WTC11 (cell line): ENCODE data around the gene CALU. TPM values are rescaled to one million over a fixed set of nuclear protein-coding genes. Genes with fewer than 3 reads are reported as not detected.

ENCODE experiments used
- ATAC-seq: fragments of 200-7000 bp; cut with Tn5 transposase; 2 replicates; pipeline ENCODE4 v1.10.0; 2021; ENCODE audit warnings: mild to moderate bottlenecking, moderate library complexity
- CTCF ChIA-PET: fragments of 300-600 bp; sonication (Branson Sonifier 250); formaldehyde crosslinking; loops from one replicate; lab custom pipeline; 2021; ENCODE audit warnings: antibody characterized with exemption; lab: Charles Lee
- POLR2A ChIA-PET: fragments of 350-600 bp; sonication (Branson Sonifier 250); formaldehyde crosslinking; loops from one replicate; lab custom pipeline; 2021; ENCODE audit warnings: antibody characterized with exemption; lab: Charles Lee
- DNase-seq: peaks from one replicate; pipeline ENCODE4 v3.0.0; 2021; ENCODE audit warnings: low spot score
- H3K27ac Mint-ChIP-seq: 2 replicates; pipeline ENCODE4 v1.8.0; 2021; ENCODE audit warnings: mixed read lengths
- H3K27me3 Mint-ChIP-seq: 2 replicates; pipeline ENCODE4 v1.8.0; 2021; ENCODE audit warnings: low read depth, mild to moderate bottlenecking, moderate library complexity, mixed read lengths
- H3K36me3 Mint-ChIP-seq: 2 replicates; pipeline ENCODE4 v1.8.0; 2021; ENCODE audit warnings: mixed read lengths
- H3K4me1 Mint-ChIP-seq: 2 replicates; pipeline ENCODE4 v1.8.0; 2022; ENCODE audit warnings: mixed read lengths
- H3K4me3 Mint-ChIP-seq: 2 replicates; pipeline ENCODE4 v1.8.0; 2021; ENCODE audit warnings: mild to moderate bottlenecking, moderate library complexity, mixed read lengths
- H3K9me3 Mint-ChIP-seq: 2 replicates; pipeline ENCODE4 v1.8.0; 2021; ENCODE audit warnings: mixed read lengths
- AFF4 ChIP-seq: sonication (generic); formaldehyde crosslinking; IDR thresholded peaks from 2 replicates; pipeline ENCODE4 v1.8.1; 2023; ENCODE audit warnings: mild to moderate bottlenecking, missing genetic modification reagents, borderline replicate concordance
- AR ChIP-seq: fragments of 250-450 bp; sonication (Bioruptor Pico); IDR thresholded peaks from 2 replicates; pipeline ENCODE4 v1.9.0; 2021; ENCODE audit warnings: mild to moderate bottlenecking
- CDX4 ChIP-seq: fragments of 250-450 bp; sonication (Bioruptor Pico); IDR thresholded peaks from 2 replicates; pipeline ENCODE4 v1.9.0; 2021; ENCODE audit warnings: moderate library complexity, mild to moderate bottlenecking, inconsistent platforms, borderline replicate concordance
- CREM ChIP-seq: sonication (generic); formaldehyde crosslinking; IDR thresholded peaks from 2 replicates; pipeline ENCODE4 v1.8.1; 2022; ENCODE audit warnings: mild to moderate bottlenecking, missing genetic modification reagents, moderate library complexity
- FOXJ3 ChIP-seq: sonication (generic); formaldehyde crosslinking; IDR thresholded peaks from 2 replicates; pipeline ENCODE4 v1.9.0; 2021; ENCODE audit warnings: missing genetic modification reagents, mild to moderate bottlenecking, borderline replicate concordance
- GABPB1 ChIP-seq: sonication (generic); formaldehyde crosslinking; IDR thresholded peaks from 2 replicates; pipeline ENCODE4 v1.8.1; 2023; ENCODE audit warnings: mild to moderate bottlenecking, missing genetic modification reagents
- JAZF1 ChIP-seq: fragments of 250-450 bp; sonication (Bioruptor Pico); IDR thresholded peaks from 2 replicates; pipeline ENCODE4 v1.9.0; 2021; ENCODE audit warnings: moderate library complexity, mild to moderate bottlenecking, inconsistent platforms
- OVOL2 ChIP-seq: fragments of 250-450 bp; sonication (Bioruptor Pico); IDR thresholded peaks from 2 replicates; pipeline ENCODE4 v1.9.0; 2021; ENCODE audit warnings: mild to moderate bottlenecking, borderline replicate concordance
- ZNF232 ChIP-seq: sonication (generic); formaldehyde crosslinking; IDR thresholded peaks from 2 replicates; pipeline ENCODE4 v1.8.0; 2022; ENCODE audit warnings: mild to moderate bottlenecking, missing genetic modification reagents
- ZNF281 ChIP-seq: sonication (generic); formaldehyde crosslinking; IDR thresholded peaks from 2 replicates; pipeline ENCODE4 v1.8.0; 2023; ENCODE audit warnings: mild to moderate bottlenecking, missing genetic modification reagents
- ZNF416 ChIP-seq: fragments of 250-450 bp; sonication (Bioruptor Pico); IDR thresholded peaks from 2 replicates; pipeline ENCODE4 v1.9.0; 2021; ENCODE audit warnings: mild to moderate bottlenecking, inconsistent platforms
- ZNF423 ChIP-seq: fragments of 250-450 bp; sonication (Bioruptor Pico); IDR thresholded peaks from 2 replicates; pipeline ENCODE4 v2.1.2; 2022; ENCODE audit warnings: mild to moderate bottlenecking, moderate library complexity
- total RNA-seq: library from RNA; stranded (reverse); gene quantifications from 3 replicates; pipeline ENCODE4 v1.2.3, GENCODE V29; 2021
- TF ChIP-seq, protein P1 (sequence below): fragments of 250-450 bp; sonication (Bioruptor Pico); IDR thresholded peaks from 2 replicates; pipeline ENCODE4 v1.9.0; 2021; ENCODE audit warnings: mild to moderate bottlenecking, borderline replicate concordance

The CALU gene
- total RNA-seq, 1 experiment from 2014 or later, result 150 TPM

GRCh38 chr7:128741491-128741890 is 2.3 kb downstream of the CALU start (continued):
- TF ChIP-seq ZNF232 (CRISPR knock-in tag) (no peak), CREM (no peak), FOXJ3 (CRISPR knock-in tag) (no peak), AR (no peak), AFF4 (CRISPR knock-in tag) (no peak)

GRCh38 chr7:128742206-128742605 is 3.0 kb downstream of the CALU start:
- peaks cover 22% of the 10 kb centered on the region for H3K4me1 Mint-ChIP-seq
- no peak for DNase-seq
- CTCF ChIA-PET, result no interaction called here
- TF ChIP-seq ZNF416 (no peak), GABPB1 (no peak), JAZF1 (CRISPR knock-in tag) (no peak), CREM (no peak), ZNF423 (CRISPR knock-in tag) (no peak)
- TF ChIP-seq, all 79 proteins: peak for 0
- no peak for ATAC-seq
- Mint-ChIP-seq H3K4me3 (no peak overlapping the region), H3K27me3 (peaks cover 10% of the 10 kb centered on the region), H3K9me3 (no peaks in the 10 kb centered on the region), H3K36me3 (peaks cover 9% of the 10 kb centered on the region; the same call in 1 of the 2 replicates), H3K27ac (no peak overlapping the region; the same call in 1 of the 2 replicates)
- POLR2A ChIA-PET, result no interaction called here

- ChIA-PET POLR2A (interaction anchor here (0.7 kb wide), 1 partner anchor 45 kb away, joined by 3 read pairs; no protein-coding TSS in a partner anchor), CTCF (no interaction called here)
- H3K4me1 Mint-ChIP-seq, result peaks cover 21% of the 10 kb centered on the region
- ATAC-seq, result no peak
- no peak overlapping the region for H3K27ac Mint-ChIP-seq
- H3K36me3 Mint-ChIP-seq, result peaks cover 18% of the 10 kb centered on the region
- H3K4me3 Mint-ChIP-seq, result no peak overlapping the region
- no peak for DNase-seq
- peaks cover 1% of the 10 kb centered on the region; the same call in 1 of the 2 replicates for H3K27me3 Mint-ChIP-seq
- no peaks in the 10 kb centered on the region for H3K9me3 Mint-ChIP-seq
- TF ChIP-seq, protein P1, sequence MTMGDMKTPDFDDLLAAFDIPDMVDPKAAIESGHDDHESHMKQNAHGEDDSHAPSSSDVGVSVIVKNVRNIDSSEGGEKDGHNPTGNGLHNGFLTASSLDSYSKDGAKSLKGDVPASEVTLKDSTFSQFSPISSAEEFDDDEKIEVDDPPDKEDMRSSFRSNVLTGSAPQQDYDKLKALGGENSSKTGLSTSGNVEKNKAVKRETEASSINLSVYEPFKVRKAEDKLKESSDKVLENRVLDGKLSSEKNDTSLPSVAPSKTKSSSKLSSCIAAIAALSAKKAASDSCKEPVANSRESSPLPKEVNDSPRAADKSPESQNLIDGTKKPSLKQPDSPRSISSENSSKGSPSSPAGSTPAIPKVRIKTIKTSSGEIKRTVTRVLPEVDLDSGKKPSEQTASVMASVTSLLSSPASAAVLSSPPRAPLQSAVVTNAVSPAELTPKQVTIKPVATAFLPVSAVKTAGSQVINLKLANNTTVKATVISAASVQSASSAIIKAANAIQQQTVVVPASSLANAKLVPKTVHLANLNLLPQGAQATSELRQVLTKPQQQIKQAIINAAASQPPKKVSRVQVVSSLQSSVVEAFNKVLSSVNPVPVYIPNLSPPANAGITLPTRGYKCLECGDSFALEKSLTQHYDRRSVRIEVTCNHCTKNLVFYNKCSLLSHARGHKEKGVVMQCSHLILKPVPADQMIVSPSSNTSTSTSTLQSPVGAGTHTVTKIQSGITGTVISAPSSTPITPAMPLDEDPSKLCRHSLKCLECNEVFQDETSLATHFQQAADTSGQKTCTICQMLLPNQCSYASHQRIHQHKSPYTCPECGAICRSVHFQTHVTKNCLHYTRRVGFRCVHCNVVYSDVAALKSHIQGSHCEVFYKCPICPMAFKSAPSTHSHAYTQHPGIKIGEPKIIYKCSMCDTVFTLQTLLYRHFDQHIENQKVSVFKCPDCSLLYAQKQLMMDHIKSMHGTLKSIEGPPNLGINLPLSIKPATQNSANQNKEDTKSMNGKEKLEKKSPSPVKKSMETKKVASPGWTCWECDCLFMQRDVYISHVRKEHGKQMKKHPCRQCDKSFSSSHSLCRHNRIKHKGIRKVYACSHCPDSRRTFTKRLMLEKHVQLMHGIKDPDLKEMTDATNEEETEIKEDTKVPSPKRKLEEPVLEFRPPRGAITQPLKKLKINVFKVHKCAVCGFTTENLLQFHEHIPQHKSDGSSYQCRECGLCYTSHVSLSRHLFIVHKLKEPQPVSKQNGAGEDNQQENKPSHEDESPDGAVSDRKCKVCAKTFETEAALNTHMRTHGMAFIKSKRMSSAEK, result no peak
- TF ChIP-seq OVOL2 (no peak), AR (no peak), ZNF281 (CRISPR knock-in tag) (no peak), ZNF416 (no peak), CDX4 (no peak)
Measured at GRCh38 chr7:128743112-128743772, 4.1 kb downstream of the CALU start.
